Ovary (tissue), 9 donors: ENCODE results near the gene PCDHB1. TPM values are rescaled to one million over a fixed set of nuclear protein-coding genes. Genes with fewer than 3 reads are reported as not detected.
A peak's percentile ranks its signal among the peaks of the same experiment; 100 is the strongest.
"Not testable (repeated sequence)": the region's sequence is repeated elsewhere in the genome, so short reads cannot be mapped to it uniquely, and the experiment has no call there.

Source experiments
- DNase-seq, 5 donors: peaks; one replicate each; pipeline ENCODE4 v3.0.0-alpha.2; 2019 to 2020
- H3K27ac ChIP-seq, 2 donors: fragments of 200-600 bp; one replicate each; pipeline versions ENCODE4 v1.5.1 to v1.8.0; 2019 to 2022
- H3K27me3 ChIP-seq: fragments of 200-600 bp; one replicate; pipeline ENCODE4 v1.8.0; 2022
- H3K36me3 ChIP-seq: fragments of 200-600 bp; sonication (generic); one replicate; pipeline ENCODE4 v1.5.1; 2019
- H3K4me1 ChIP-seq: one replicate; pipeline ENCODE4 v1.8.1; 2013; ENCODE audit warnings: mild to moderate bottlenecking, moderate library complexity; ENCODE audit not compliant: insufficient read depth
- H3K4me3 ChIP-seq: fragments of 200-600 bp; sonication (generic); one replicate; pipeline ENCODE4 v1.5.1; 2017
- H3K9me3 ChIP-seq, 2 donors: fragments of 200-600 bp in 1 of 2; sonication (generic) in 1 of 2; one replicate each; pipeline versions ENCODE4 v1.5.1 to v1.8.1; 2013 to 2019; ENCODE audit warnings: mild to moderate bottlenecking in 1 of 2, moderate library complexity in 1 of 2
- EP300 ChIP-seq: sonication (generic); formaldehyde crosslinking; IDR thresholded peaks from one replicate; pipeline ENCODE4 v1.6.1; 2017; ENCODE audit warnings: antibody characterized with exemption
- POLR2A ChIP-seq: fragments of 450-650 bp; IDR thresholded peaks from one replicate; pipeline ENCODE4 v1.6.1; 2017; ENCODE audit warnings: antibody characterized with exemption, mild to moderate bottlenecking, moderate library complexity
- WGBS, 3 donors: extraction: QIAGEN DNeasy Blood & Tissue Kit in 1 of 3; methylation state at CpG; one replicate each; pipeline versions ENCODE4 v1.1.5 to v1.1.7; 2013 to 2017; 5-methylcytosine and 5-hydroxymethylcytosine counted together
- intact Hi-C, 4 donors: fragments of 100-400 bp; cut with DNase I; formaldehyde crosslinking; loops; one replicate each; pipeline versions ENCODE4 v1.11.0 to v1.15.1; 2022 to 2023
- polyA plus RNA-seq, 2 donors: library from polyadenylated mRNA; stranded (reverse); fragments of 200-250 nt in 1 of 2; fragments of 350-450 nt in 1 of 2; fragmentation: Illumina TruSeq in 1 of 2; extraction: RNeasy Lipid Tissue Mini Kit (QIAGEN cat#74804) in 1 of 2; gene quantifications; one replicate each; pipeline ENCODE4 v1.2.3, GENCODE V29; 2013 to 2014
- total RNA-seq, 7 donors: library from RNA; depleted of rRNA in 2 of 7; stranded (reverse); fragments of >200 nt in 2 of 7; fragmentation: NEBNext Ultra II Directional in 3 of 7; extraction: Animal tissue kit (Norgen Biotek cat#: 25700) in 3 of 7; gene quantifications; one replicate each; pipeline versions ENCODE4 v1.1.0 to v1.2.4, GENCODE V29; 2016 to 2023
- TF ChIP-seq, protein P1 (sequence below), 3 donors: fragments of 450-650 bp in 2 of 3; fragments of 200-600 bp in 1 of 3; IDR thresholded peaks; one replicate each; pipeline versions ENCODE4 v1.5.1 to v1.8.0; 2016 to 2022; ENCODE audit warnings: antibody characterized with exemption in 3 of 3, mild to moderate bottlenecking in 1 of 3
- donor health status: DM: no; HTN: no; CAD: no; lungs with moderate emphysema.
- donor health status: DM: no; HTN: no; CAD: no.
- donor health status: Bipolar disorder and iron deficiency.
- donor health status: DM: yes; HTN: yes; CAD: no.
- donor health status: DM: no; HTN: no; CAD: no.
- donor health status: DM: yes; HTN: yes; CAD: no.

The PCDHB1 gene
- total and polyA plus RNA-seq, 9 donors: 0.03 to 0.34 TPM; not detected in 7

DNA sequence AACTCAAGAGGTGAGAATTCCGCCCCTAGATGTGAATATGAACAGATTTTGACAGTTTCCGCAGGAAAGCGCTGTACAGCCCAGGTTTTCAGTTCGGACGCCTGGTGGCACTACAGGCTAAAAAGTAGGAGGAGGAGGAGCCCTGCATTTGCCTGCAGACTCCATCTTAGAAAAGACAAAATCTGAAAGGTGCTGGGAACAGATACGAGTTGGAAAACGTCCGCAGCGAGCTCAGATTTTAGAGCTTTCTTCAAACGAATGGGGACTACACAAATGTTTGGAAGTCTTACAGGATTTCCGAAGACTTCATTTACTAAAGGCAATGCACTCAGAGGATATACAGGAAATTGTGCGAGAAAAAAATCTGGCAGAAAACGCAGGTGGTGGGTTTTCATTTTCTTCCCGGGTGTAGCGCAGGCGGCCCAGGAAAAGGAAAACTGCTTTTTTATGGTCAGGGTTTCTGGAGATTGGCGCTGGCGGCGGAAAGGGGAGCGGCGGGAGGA is 33.4 kb downstream of the PCDHB1 start:
- H3K4me1 ChIP-seq: no peaks in the 10 kb centered on the region
- H3K36me3 ChIP-seq: no peaks in the 10 kb centered on the region
- WGBS, 3 donors: 9 to 12% (median 11%) methylated on average over 21 of the region's 21 CpGs
- peak overlapping the region in 1 of 2 donors; percentile 52 for H3K27ac ChIP-seq
- no peaks in the 10 kb centered on the region for H3K9me3 ChIP-seq
- peak overlapping the region; percentile 42 for H3K4me3 ChIP-seq
- peak; percentile 44 to 57 (median 45) for DNase-seq
- TF ChIP-seq EP300: no peak
- no peak for TF ChIP-seq POLR2A
- TF ChIP-seq, protein P1, sequence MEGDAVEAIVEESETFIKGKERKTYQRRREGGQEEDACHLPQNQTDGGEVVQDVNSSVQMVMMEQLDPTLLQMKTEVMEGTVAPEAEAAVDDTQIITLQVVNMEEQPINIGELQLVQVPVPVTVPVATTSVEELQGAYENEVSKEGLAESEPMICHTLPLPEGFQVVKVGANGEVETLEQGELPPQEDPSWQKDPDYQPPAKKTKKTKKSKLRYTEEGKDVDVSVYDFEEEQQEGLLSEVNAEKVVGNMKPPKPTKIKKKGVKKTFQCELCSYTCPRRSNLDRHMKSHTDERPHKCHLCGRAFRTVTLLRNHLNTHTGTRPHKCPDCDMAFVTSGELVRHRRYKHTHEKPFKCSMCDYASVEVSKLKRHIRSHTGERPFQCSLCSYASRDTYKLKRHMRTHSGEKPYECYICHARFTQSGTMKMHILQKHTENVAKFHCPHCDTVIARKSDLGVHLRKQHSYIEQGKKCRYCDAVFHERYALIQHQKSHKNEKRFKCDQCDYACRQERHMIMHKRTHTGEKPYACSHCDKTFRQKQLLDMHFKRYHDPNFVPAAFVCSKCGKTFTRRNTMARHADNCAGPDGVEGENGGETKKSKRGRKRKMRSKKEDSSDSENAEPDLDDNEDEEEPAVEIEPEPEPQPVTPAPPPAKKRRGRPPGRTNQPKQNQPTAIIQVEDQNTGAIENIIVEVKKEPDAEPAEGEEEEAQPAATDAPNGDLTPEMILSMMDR (IDR thresholded peaks at IDR 0.05): peak in 1 of 3 donors; percentile 9
- intact Hi-C loops: no loop called here
- H3K27me3 ChIP-seq: no peaks in the 10 kb centered on the region

- intact Hi-C loops: no loop called here
- H3K36me3 ChIP-seq: no peaks in the 10 kb centered on the region
- DNase-seq: peak in 3 of 5 donors; percentile 22 to 42 (median 31)
- no peaks in the 10 kb centered on the region for H3K27me3 ChIP-seq
- 11 to 16% (median 13%) methylated on average over 29 of the region's 29 CpGs for WGBS, 3 donors
- peaks cover 0 to 20% of the 10 kb centered on the region in 2 donors for H3K9me3 ChIP-seq
- no peaks in the 10 kb centered on the region for H3K4me1 ChIP-seq
- H3K27ac ChIP-seq: no peak within 1 kb of the TSS
- peak within 1 kb of the TSS; percentile 22 for H3K4me3 ChIP-seq
- TF ChIP-seq EP300 (no peak), POLR2A (no peak)
- TF ChIP-seq, protein P1 (IDR thresholded peaks at IDR 0.05): no peak
Measured at GRCh38 chr5:141094481-141095262, 43.5 kb downstream of the PCDHB1 start, which contains the start of gene PCDHB2. PCDHB2 (plus strand) TSS chr5:141094615; CDS start chr5:141094791, 176 bp downstream.

DNA sequence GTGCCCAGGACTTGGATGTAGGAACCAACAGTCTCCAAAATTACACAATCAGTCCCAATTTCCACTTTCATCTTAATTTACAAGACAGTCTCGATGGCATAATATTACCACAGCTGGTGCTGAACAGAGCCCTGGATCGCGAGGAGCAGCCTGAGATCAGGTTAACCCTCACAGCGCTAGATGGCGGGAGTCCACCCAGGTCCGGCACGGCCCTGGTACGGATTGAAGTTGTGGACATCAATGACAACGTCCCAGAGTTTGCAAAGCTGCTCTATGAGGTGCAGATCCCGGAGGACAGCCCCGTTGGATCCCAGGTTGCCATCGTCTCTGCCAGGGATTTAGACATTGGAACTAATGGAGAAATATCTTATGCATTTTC is 44.1 kb downstream of the PCDHB1 start:
- Histone ChIP-seq H3K27me3 (no peaks in the 10 kb centered on the region), H3K36me3 (no peaks in the 10 kb centered on the region), H3K4me1 (no peaks in the 10 kb centered on the region), H3K9me3 (peaks cover 0 to 20% of the 10 kb centered on the region in 2 donors), H3K4me3 (no peak overlapping the region), H3K27ac (no peak overlapping the region)
- DNase-seq: no peak
- intact Hi-C loops: no loop called here
- 33 to 51% (median 42%) methylated on average over 12 of the region's 12 CpGs for WGBS, 3 donors
- TF ChIP-seq EP300 (no peak), POLR2A (no peak)
- TF ChIP-seq, protein P1 (IDR thresholded peaks at IDR 0.05): no peak

DNA sequence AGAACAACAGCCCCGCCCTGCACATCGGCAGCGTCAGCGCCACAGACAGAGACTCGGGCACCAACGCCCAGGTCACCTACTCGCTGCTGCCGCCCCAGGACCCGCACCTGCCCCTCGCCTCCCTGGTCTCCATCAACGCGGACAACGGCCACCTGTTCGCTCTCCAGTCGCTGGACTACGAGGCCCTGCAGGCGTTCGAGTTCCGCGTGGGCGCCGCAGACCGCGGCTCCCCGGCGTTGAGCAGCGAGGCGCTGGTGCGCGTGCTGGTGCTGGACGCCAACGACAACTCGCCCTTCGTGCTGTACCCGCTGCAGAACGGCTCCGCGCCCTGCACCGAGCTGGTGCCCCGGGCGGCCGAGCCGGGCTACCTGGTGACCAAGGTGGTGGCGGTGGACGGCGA is 45.0 kb downstream of the PCDHB1 start:
- intact Hi-C loops, DNase-seq: not testable (repeated sequence)
- 32 to 52% (median 38%) methylated on average over 5 to 31 of the region's 46 CpGs for WGBS, 3 donors

GRCh38 chr5:141096586-141096985 is 45.4 kb downstream of the PCDHB1 start:
- H3K27ac ChIP-seq, H3K4me1 ChIP-seq, H3K27me3 ChIP-seq, H3K36me3 ChIP-seq, DNase-seq, intact Hi-C loops, H3K4me3 ChIP-seq: not testable (repeated sequence)
- 29 to 60% (median 54%) methylated on average over 1 to 31 of the region's 38 CpGs for WGBS, 3 donors
- H3K9me3 ChIP-seq: peaks cover 0 to 30% of the 10 kb centered on the region in 2 donors

More for the DNA sequence above, 45.0 kb downstream of the PCDHB1 start:
- H3K4me1 ChIP-seq, H3K27ac ChIP-seq, H3K27me3 ChIP-seq, H3K4me3 ChIP-seq, H3K36me3 ChIP-seq: not testable (repeated sequence)
- H3K9me3 ChIP-seq: peaks cover 0 to 26% of the 10 kb centered on the region in 2 donors
